ENCODE results near the gene NFIX. TPM values are rescaled to one million over a fixed set of nuclear protein-coding genes. Genes with fewer than 3 reads are reported as not detected.

The NFIX gene
- total and polyA plus RNA-seq, 2 donors (not counting 1 experiment from before 2014, with no cell fraction given), result 35.7 to 74.8 TPM

GRCh38 chr19:13102666-13103580 lies 107.6 kb downstream of the NFIX start, which contains the start of gene LYL1:
TSS of gene LYL1 (minus strand) at chr19:13102858. CDS start at chr19:13101171, 1,687 bp downstream.
- Histone ChIP-seq H3K36me3 (ENCODE audit: control insufficient read depth, insufficient read depth, low read length) (peaks cover 17% of the 10 kb centered on the region), H3K27ac (ENCODE audit: insufficient read depth, low read length) (peak within 1 kb of the TSS; percentile 31), H3K4me3 (replicated peaks in 1 of 4; ENCODE audit: control extremely low read depth in 1 of 4, insufficient read depth in 1 of 4, low read depth in 3 of 4, low read length in 4 of 4) (peak within 1 kb of the TSS in 1 of 4 experiments; percentile 10), H3K27me3 (ENCODE audit: control insufficient read depth, insufficient read depth, low read length) (no peaks in the 10 kb centered on the region), H3K79me2 (ENCODE audit: control insufficient read depth, insufficient read depth, low read length) (peaks cover 1% of the 10 kb centered on the region), H3K4me2 (ENCODE audit: extremely low read depth, insufficient read depth, low read length) (peak within 1 kb of the TSS; percentile 17), H4K20me1 (ENCODE audit: control insufficient read depth, extremely low read depth, insufficient read depth, low read length) (no peaks in the 10 kb centered on the region), H3K9ac (ENCODE audit: insufficient read depth, low read length) (peak within 1 kb of the TSS; percentile 26), H3K4me1 (ENCODE audit: control insufficient read depth, extremely low read depth, insufficient read depth, low read length) (peaks cover 3% of the 10 kb centered on the region), H3K9me3 (ENCODE audit: control insufficient read depth, insufficient read depth, low read depth, low read length) (no peaks in the 10 kb centered on the region), H2AFZ (ENCODE audit: low read length) (no peak within 1 kb of the TSS)
- DNase-seq (ENCODE audit: low read depth in 2 of 2), result peak in 1 of 2 donors; percentile 39
- TF ChIP-seq CTCF (conservative IDR thresholded peaks at IDR 0.05 in 1 of 2, IDR thresholded peaks at IDR 0.05 in 1 of 2; ENCODE audit: low read depth in 1 of 2, low read length in 2 of 2) (no peak), EZH2 (IDR thresholded peaks at IDR 0.05; ENCODE audit: low read length, missing control alignments) (no peak)

- peaks cover 1% of the 10 kb centered on the region for H3K79me2 ChIP-seq (ENCODE audit: control insufficient read depth, insufficient read depth, low read length)
- peaks cover 17% of the 10 kb centered on the region for H3K36me3 ChIP-seq (ENCODE audit: control insufficient read depth, insufficient read depth, low read length)
- no peak overlapping the region for H3K4me2 ChIP-seq (ENCODE audit: extremely low read depth, insufficient read depth, low read length)
- DNase-seq (ENCODE audit: low read depth in 2 of 2), result no peak
- no peak overlapping the region for H3K27ac ChIP-seq (ENCODE audit: insufficient read depth, low read length)
- H4K20me1 ChIP-seq (ENCODE audit: control insufficient read depth, extremely low read depth, insufficient read depth, low read length), result no peaks in the 10 kb centered on the region
- H3K4me1 ChIP-seq (ENCODE audit: control insufficient read depth, extremely low read depth, insufficient read depth, low read length), result peaks cover 3% of the 10 kb centered on the region
- H3K27me3 ChIP-seq (ENCODE audit: control insufficient read depth, insufficient read depth, low read length), result no peaks in the 10 kb centered on the region
- no peaks in the 10 kb centered on the region for H3K9me3 ChIP-seq (ENCODE audit: control insufficient read depth, insufficient read depth, low read depth, low read length)
- H3K4me3 ChIP-seq (replicated peaks in 1 of 4; ENCODE audit: control extremely low read depth in 1 of 4, insufficient read depth in 1 of 4, low read depth in 3 of 4, low read length in 4 of 4), result no peak overlapping the region
- H3K9ac ChIP-seq (ENCODE audit: insufficient read depth, low read length), result no peak overlapping the region
- H2AFZ ChIP-seq (ENCODE audit: low read length), result no peak overlapping the region
- TF ChIP-seq EZH2 (IDR thresholded peaks at IDR 0.05; ENCODE audit: low read length, missing control alignments) (no peak), CTCF (conservative IDR thresholded peaks at IDR 0.05 in 1 of 2, IDR thresholded peaks at IDR 0.05 in 1 of 2; ENCODE audit: low read depth in 1 of 2, low read length in 2 of 2) (no peak)
These were observed 108.5 kb downstream of the NFIX start for GRCh38 chr19:13103581-13104359.

- H4K20me1 ChIP-seq (ENCODE audit: control insufficient read depth, extremely low read depth, insufficient read depth, low read length), result no peaks in the 10 kb centered on the region
- no peak overlapping the region for H3K4me3 ChIP-seq (replicated peaks in 1 of 4; ENCODE audit: control extremely low read depth in 1 of 4, insufficient read depth in 1 of 4, low read depth in 3 of 4, low read length in 4 of 4)
- no peak overlapping the region for H2AFZ ChIP-seq (ENCODE audit: low read length)
These were observed 109.1 kb downstream of the NFIX start for GRCh38 chr19:13104360-13104847.

More at GRCh38 chr19:13104360-13104847, 109.1 kb downstream of the NFIX start:
- no peak overlapping the region for H3K4me2 ChIP-seq (ENCODE audit: extremely low read depth, insufficient read depth, low read length)
- H3K4me1 ChIP-seq (ENCODE audit: control insufficient read depth, extremely low read depth, insufficient read depth, low read length), result peaks cover 3% of the 10 kb centered on the region
- H3K79me2 ChIP-seq (ENCODE audit: control insufficient read depth, insufficient read depth, low read length), result no peaks in the 10 kb centered on the region
- DNase-seq (ENCODE audit: low read depth in 2 of 2), result no peak
- H3K9me3 ChIP-seq (ENCODE audit: control insufficient read depth, insufficient read depth, low read depth, low read length), result no peaks in the 10 kb centered on the region
- no peak overlapping the region for H3K27ac ChIP-seq (ENCODE audit: insufficient read depth, low read length)
- H3K27me3 ChIP-seq (ENCODE audit: control insufficient read depth, insufficient read depth, low read length), result no peaks in the 10 kb centered on the region
- no peak overlapping the region for H3K9ac ChIP-seq (ENCODE audit: insufficient read depth, low read length)
- peaks cover 15% of the 10 kb centered on the region for H3K36me3 ChIP-seq (ENCODE audit: control insufficient read depth, insufficient read depth, low read length)
- no peak for TF ChIP-seq EZH2 (IDR thresholded peaks at IDR 0.05; ENCODE audit: low read length, missing control alignments)
- peak; percentile 47 to 71 for TF ChIP-seq CTCF (conservative IDR thresholded peaks at IDR 0.05 in 1 of 2, IDR thresholded peaks at IDR 0.05 in 1 of 2; ENCODE audit: low read depth in 1 of 2, low read length in 2 of 2)
